ENCODE data around the gene KMT2C.

KMT2C gene

GRCh38 chr7:152341914-152342236, 93.9 kb downstream of the KMT2C start:
- H3K9me3 ChIP-seq (ENCODE audit: insufficient read depth, low read depth, low read length) = no peaks in the 10 kb centered on the region
- no peak overlapping the region for H3K4me2 ChIP-seq (ENCODE audit: low read depth, low read length, poor library complexity, severe bottlenecking)
- H2AFZ ChIP-seq (ENCODE audit: low read length) = no peak overlapping the region
- no peak for TF ChIP-seq EZH2phosphoT487 (IDR thresholded peaks at IDR 0.05; ENCODE audit: borderline replicate concordance)
- no peak for TF ChIP-seq CTCF (conservative IDR thresholded peaks at IDR 0.05; ENCODE audit: low read length)
- no peaks in the 10 kb centered on the region for H3K27me3 ChIP-seq (ENCODE audit: insufficient read depth, low read length, poor library complexity, severe bottlenecking)
- no peaks in the 10 kb centered on the region for H3F3A ChIP-seq (ENCODE audit: low read depth)
- no peaks in the 10 kb centered on the region for H3K9me2 ChIP-seq (replicated peaks; ENCODE audit: low read depth, low read length)
- peaks cover 84% of the 10 kb centered on the region for H3K79me2 ChIP-seq (ENCODE audit: insufficient read depth, low read length)
- peaks cover 63% of the 10 kb centered on the region for H4K20me1 ChIP-seq (ENCODE audit: insufficient read depth, low read length, poor library complexity, severe bottlenecking)
- H3K36me3 ChIP-seq (ENCODE audit: insufficient read depth, low read length) = peaks cover 5% of the 10 kb centered on the region; the same call in 1 of the 2 replicates
- no peak overlapping the region for H3K9ac ChIP-seq (ENCODE audit: low read depth, low read length, poor library complexity, severe bottlenecking)
- H3K4me1 ChIP-seq (ENCODE audit: insufficient read depth, low read length, poor library complexity, severe bottlenecking) = peaks cover 4% of the 10 kb centered on the region
- H3K4me3 ChIP-seq (ENCODE audit: low read length, poor library complexity, severe bottlenecking) = no peak overlapping the region

- H3K4me2 ChIP-seq (ENCODE audit: low read depth, low read length, poor library complexity, severe bottlenecking) = no peak overlapping the region
- H3K9me2 ChIP-seq (replicated peaks; ENCODE audit: low read depth, low read length) = no peaks in the 10 kb centered on the region
- 0 out of 2 replicates have a peak, but pooled peaks cover 5% of the 10 kb centered on the region for H3K36me3 ChIP-seq (ENCODE audit: insufficient read depth, low read length)
- H2AFZ ChIP-seq (ENCODE audit: low read length) = no peak overlapping the region
- peaks cover 89% of the 10 kb centered on the region for H3K79me2 ChIP-seq (ENCODE audit: insufficient read depth, low read length)
- no peak overlapping the region for H3K9ac ChIP-seq (ENCODE audit: low read depth, low read length, poor library complexity, severe bottlenecking)
- H3K4me1 ChIP-seq (ENCODE audit: insufficient read depth, low read length, poor library complexity, severe bottlenecking) = peaks cover 4% of the 10 kb centered on the region
- TF ChIP-seq CTCF (conservative IDR thresholded peaks at IDR 0.05; ENCODE audit: low read length) (peak; percentile 58), EZH2phosphoT487 (IDR thresholded peaks at IDR 0.05; ENCODE audit: borderline replicate concordance) (no peak)
- H3K9me3 ChIP-seq (ENCODE audit: insufficient read depth, low read depth, low read length) = no peaks in the 10 kb centered on the region
- no peak overlapping the region for H3K4me3 ChIP-seq (ENCODE audit: low read length, poor library complexity, severe bottlenecking)
- no peaks in the 10 kb centered on the region for H3K27me3 ChIP-seq (ENCODE audit: insufficient read depth, low read length, poor library complexity, severe bottlenecking)
- H3F3A ChIP-seq (ENCODE audit: low read depth) = no peaks in the 10 kb centered on the region
- H4K20me1 ChIP-seq (ENCODE audit: insufficient read depth, low read length, poor library complexity, severe bottlenecking) = peaks cover 67% of the 10 kb centered on the region
Observed at GRCh38 chr7:152341039-152341913, 94.5 kb downstream of the KMT2C start.

- Histone ChIP-seq H2AFZ (ENCODE audit: low read length) (no peak overlapping the region), H3K79me2 (ENCODE audit: insufficient read depth, low read length) (peaks cover 89% of the 10 kb centered on the region), H3K9ac (ENCODE audit: low read depth, low read length, poor library complexity, severe bottlenecking) (no peak overlapping the region), H3K9me2 (replicated peaks; ENCODE audit: low read depth, low read length) (no peaks in the 10 kb centered on the region), H3K4me1 (ENCODE audit: insufficient read depth, low read length, poor library complexity, severe bottlenecking) (peaks cover 4% of the 10 kb centered on the region), H3F3A (ENCODE audit: low read depth) (no peaks in the 10 kb centered on the region), H3K36me3 (ENCODE audit: insufficient read depth, low read length) (0 out of 2 replicates have a peak, but pooled peaks cover 3% of the 10 kb centered on the region), H3K4me2 (ENCODE audit: low read depth, low read length, poor library complexity, severe bottlenecking) (no peak overlapping the region), H3K9me3 (ENCODE audit: insufficient read depth, low read depth, low read length) (no peaks in the 10 kb centered on the region), H3K4me3 (ENCODE audit: low read length, poor library complexity, severe bottlenecking) (no peak overlapping the region), H4K20me1 (ENCODE audit: insufficient read depth, low read length, poor library complexity, severe bottlenecking) (peaks cover 71% of the 10 kb centered on the region), H3K27me3 (ENCODE audit: insufficient read depth, low read length, poor library complexity, severe bottlenecking) (no peaks in the 10 kb centered on the region)
- TF ChIP-seq EZH2phosphoT487 (IDR thresholded peaks at IDR 0.05; ENCODE audit: borderline replicate concordance) (no peak), CTCF (conservative IDR thresholded peaks at IDR 0.05; ENCODE audit: low read length) (no peak)
Observed at GRCh38 chr7:152340161-152340560, 95.6 kb downstream of the KMT2C start.

Measured in Loucy (cell line).